ENCODE measurements around the gene SNTA1. TPM values are rescaled to one million over a fixed set of nuclear protein-coding genes. Genes with fewer than 3 reads are reported as not detected.
A peak's percentile ranks its signal among the peaks of the same experiment; 100 is the strongest.
"Not testable (repeated sequence)": the region's sequence is repeated elsewhere in the genome, so short reads cannot be mapped to it uniquely, and the experiment has no call there.

SNTA1 gene
- total RNA-seq, 1 donor from 2014 or later: 6.9 TPM

GRCh38 chr20:33463332-33464101 lies 20.0 kb upstream of the SNTA1 start:
- TF ChIP-seq CTCF (conservative IDR thresholded peaks at IDR 0.05; ENCODE audit: low read depth, low read length): no peak
- no peak overlapping the region for H3K4me3 ChIP-seq (ENCODE audit: low read depth, low read length)
- DNase-seq (ENCODE audit: low read depth): no peak

- DNase-seq (ENCODE audit: low read depth): no peak
- no peak for TF ChIP-seq CTCF (conservative IDR thresholded peaks at IDR 0.05; ENCODE audit: low read depth, low read length)
- H3K4me3 ChIP-seq (ENCODE audit: low read depth, low read length): no peak overlapping the region
Observed at GRCh38 chr20:33460711-33461110, 17.1 kb upstream of the SNTA1 start.

DNA sequence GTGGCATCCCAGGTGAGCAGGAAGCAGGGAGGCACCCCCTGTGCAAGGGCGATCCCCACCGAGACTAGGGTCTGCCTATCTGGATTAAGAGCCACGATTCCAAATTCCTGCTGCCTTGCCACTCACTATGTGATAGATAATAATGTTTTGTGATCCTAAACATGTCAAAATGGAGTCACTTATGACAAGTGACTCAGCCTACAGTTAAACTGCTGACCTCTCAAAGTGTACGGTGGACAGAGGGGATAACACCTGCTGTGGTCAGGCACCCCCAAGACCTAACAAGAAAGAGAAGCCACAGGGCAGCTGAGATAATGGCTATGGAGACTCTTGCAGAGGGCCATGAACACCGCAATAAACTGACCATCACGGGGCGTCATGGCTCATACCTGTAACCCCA lies 16.0 kb upstream of the SNTA1 start:
- DNase-seq (ENCODE audit: low read depth): no peak
- H3K4me3 ChIP-seq (ENCODE audit: low read depth, low read length): no peak overlapping the region
- TF ChIP-seq CTCF (conservative IDR thresholded peaks at IDR 0.05; ENCODE audit: low read depth, low read length): no peak

- not testable (repeated sequence) for H3K4me3 ChIP-seq (ENCODE audit: low read depth, low read length); DNase-seq (ENCODE audit: low read depth)
- peak; percentile 94 for TF ChIP-seq CTCF (conservative IDR thresholded peaks at IDR 0.05; ENCODE audit: low read depth, low read length)
Observed at GRCh38 chr20:33456916-33457642, 13.5 kb upstream of the SNTA1 start.

GRCh38 chr20:33450867-33451266 lies 7.3 kb upstream of the SNTA1 start:
- H3K4me3 ChIP-seq (ENCODE audit: low read depth, low read length): no peak overlapping the region
- no peak for TF ChIP-seq CTCF (conservative IDR thresholded peaks at IDR 0.05; ENCODE audit: low read depth, low read length)
- DNase-seq (ENCODE audit: low read depth): no peak

DNA sequence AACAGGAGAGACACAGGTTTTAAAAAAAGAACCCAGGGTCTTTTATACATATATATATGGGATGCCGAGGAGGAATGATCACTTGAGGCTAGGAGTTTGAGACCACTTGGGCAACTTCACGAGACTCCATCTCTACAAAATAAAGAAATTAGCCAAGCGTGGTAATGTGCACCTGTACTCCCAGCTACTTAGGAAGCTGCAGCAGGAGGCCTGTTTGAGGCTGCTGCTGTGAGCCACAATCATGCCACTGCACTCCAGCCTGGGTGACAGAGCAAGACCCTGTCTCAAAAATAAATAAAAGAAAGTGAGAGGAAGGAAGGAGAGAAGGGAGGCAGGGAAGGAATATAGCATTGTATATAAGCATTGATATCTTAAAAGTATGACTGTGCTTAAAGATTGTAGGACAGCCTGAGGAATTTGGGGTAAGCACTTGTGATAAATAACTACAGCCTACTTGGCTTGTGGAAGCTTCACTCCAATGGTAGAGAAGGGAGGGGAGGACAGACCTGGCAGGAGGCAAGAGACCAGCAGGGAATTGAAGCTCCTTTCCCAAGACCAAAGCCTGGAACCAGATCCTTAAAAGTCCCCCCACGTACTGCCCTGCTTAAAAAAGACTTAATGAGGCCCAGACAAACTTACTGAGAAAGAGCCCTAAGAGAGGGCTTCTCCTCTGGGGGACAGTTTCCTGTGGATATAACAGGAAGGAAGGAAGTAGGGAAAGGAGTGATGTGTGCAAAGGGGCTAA lies 2.5 kb upstream of the SNTA1 start:
- H3K4me3 ChIP-seq (ENCODE audit: low read depth, low read length): no peak overlapping the region
- DNase-seq (ENCODE audit: low read depth): no peak
- no peak for TF ChIP-seq CTCF (conservative IDR thresholded peaks at IDR 0.05; ENCODE audit: low read depth, low read length)

All from epithelial cell of proximal tubule (primary cell).